Natural killer cell (primary cell): ENCODE results near the gene CSNK1D. TPM values are rescaled to one million over a fixed set of nuclear protein-coding genes. Genes with fewer than 3 reads are reported as not detected.

Source experiments
- ATAC-seq, 3 donors: fragments of 150-1000 bp in 2 of 3; fragments of 200-7000 bp in 1 of 3; cut with Tn5 transposase; 1 replicate in 1 of 3; 2 replicates in 2 of 3; pipeline ENCODE4 v1.10.0; 2021; ENCODE audit warnings: mild to moderate bottlenecking in 2 of 3, moderate library complexity in 2 of 3
- DNase-seq, 2 donors: peaks; one replicate each; pipeline versions ENCODE4 v3.0.0 to v3.0.0-alpha.2; 2013 to 2021; ENCODE audit warnings: mixed read lengths in 1 of 2
- H3K27ac ChIP-seq: one replicate; pipeline ENCODE4 v1.5.1; 2013; ENCODE audit warnings: mild to moderate bottlenecking, low read length
- H3K27me3 ChIP-seq: one replicate; pipeline ENCODE4 v1.6.1; 2013; ENCODE audit warnings: low read length; ENCODE audit not compliant: control insufficient read depth, insufficient read depth
- H3K36me3 ChIP-seq: one replicate; pipeline ENCODE4 v1.6.1; 2013; ENCODE audit warnings: low read length; ENCODE audit not compliant: control insufficient read depth, insufficient read depth
- H3K4me1 ChIP-seq: one replicate; pipeline ENCODE4 v1.6.1; 2013; ENCODE audit warnings: low read length; ENCODE audit not compliant: control insufficient read depth, insufficient read depth
- H3K4me3 ChIP-seq: one replicate; pipeline ENCODE4 v1.5.1; 2013; ENCODE audit warnings: low read length
- H3K9me3 ChIP-seq: one replicate; pipeline ENCODE4 v1.6.1; 2013; ENCODE audit warnings: low read length; ENCODE audit not compliant: control insufficient read depth, insufficient read depth
- H3K27ac Mint-ChIP-seq, 2 donors: one replicate each; pipeline ENCODE4 v1.8.0; 2022; ENCODE audit warnings: mild to moderate bottlenecking in 2 of 2, mixed read lengths in 2 of 2, moderate library complexity in 1 of 2
- H3K27me3 Mint-ChIP-seq, 2 donors: one replicate each; pipeline ENCODE4 v1.8.0; 2022; ENCODE audit warnings: low read depth in 2 of 2, mixed read lengths in 2 of 2
- H3K36me3 Mint-ChIP-seq: one replicate; pipeline ENCODE4 v1.8.0; 2022; ENCODE audit warnings: mixed read lengths
- H3K4me1 Mint-ChIP-seq, 2 donors: one replicate each; pipeline ENCODE4 v1.8.0; 2022; ENCODE audit warnings: mixed read lengths in 2 of 2
- H3K4me3 Mint-ChIP-seq: one replicate; pipeline ENCODE4 v1.8.0; 2022; ENCODE audit warnings: mild to moderate bottlenecking, moderate library complexity, mixed read lengths
- H3K9me3 Mint-ChIP-seq, 2 donors: one replicate each; pipeline ENCODE4 v1.8.0; 2022; ENCODE audit warnings: mixed read lengths in 2 of 2
- WGBS: methylation state at CpG from one replicate; pipeline ENCODE4 v1.1.7; 2013; ENCODE audit warnings: missing lambda C conversion rate; ENCODE audit not compliant: insufficient coverage; 5-methylcytosine and 5-hydroxymethylcytosine counted together
- intact Hi-C: fragments of 100-400 bp; cut with micrococcal nuclease; formaldehyde crosslinking; loops from one replicate; pipeline ENCODE4 v1.14.2; 2022
- total RNA-seq, 4 donors: library from RNA; stranded (reverse); fragments of 120-200 nt in 1 of 4; gene quantifications; one replicate each; pipeline versions ENCODE4 v1.2.3 to v1.2.4, GENCODE V29; 2013 to 2022
- TF ChIP-seq, protein P1 (sequence below): fragments of 200-600 bp; IDR thresholded peaks from one replicate; pipeline ENCODE4 v1.8.0; 2022; ENCODE audit warnings: antibody characterized with exemption

Gene CSNK1D
- total RNA-seq, 3 donors from 2014 or later (not counting 1 experiment from before 2014, with no cell fraction given), result 423 to 475 (median 468) TPM

GRCh38 chr17:82244413-82245133 is 28.9 kb downstream of the CSNK1D start:
- peak; percentile 30 to 55 for DNase-seq
- H3K4me1 ChIP-seq, result peaks cover 54% of the 10 kb centered on the region
- H3K36me3 ChIP-seq, result peaks cover 78% of the 10 kb centered on the region
- TF ChIP-seq, protein P1, sequence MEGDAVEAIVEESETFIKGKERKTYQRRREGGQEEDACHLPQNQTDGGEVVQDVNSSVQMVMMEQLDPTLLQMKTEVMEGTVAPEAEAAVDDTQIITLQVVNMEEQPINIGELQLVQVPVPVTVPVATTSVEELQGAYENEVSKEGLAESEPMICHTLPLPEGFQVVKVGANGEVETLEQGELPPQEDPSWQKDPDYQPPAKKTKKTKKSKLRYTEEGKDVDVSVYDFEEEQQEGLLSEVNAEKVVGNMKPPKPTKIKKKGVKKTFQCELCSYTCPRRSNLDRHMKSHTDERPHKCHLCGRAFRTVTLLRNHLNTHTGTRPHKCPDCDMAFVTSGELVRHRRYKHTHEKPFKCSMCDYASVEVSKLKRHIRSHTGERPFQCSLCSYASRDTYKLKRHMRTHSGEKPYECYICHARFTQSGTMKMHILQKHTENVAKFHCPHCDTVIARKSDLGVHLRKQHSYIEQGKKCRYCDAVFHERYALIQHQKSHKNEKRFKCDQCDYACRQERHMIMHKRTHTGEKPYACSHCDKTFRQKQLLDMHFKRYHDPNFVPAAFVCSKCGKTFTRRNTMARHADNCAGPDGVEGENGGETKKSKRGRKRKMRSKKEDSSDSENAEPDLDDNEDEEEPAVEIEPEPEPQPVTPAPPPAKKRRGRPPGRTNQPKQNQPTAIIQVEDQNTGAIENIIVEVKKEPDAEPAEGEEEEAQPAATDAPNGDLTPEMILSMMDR, result no peak
- H3K27me3 ChIP-seq, result no peaks in the 10 kb centered on the region
- no peaks in the 10 kb centered on the region for H3K9me3 ChIP-seq
- H3K4me3 Mint-ChIP-seq, result peak overlapping the region; percentile 30
- H3K9me3 Mint-ChIP-seq, result no peaks in the 10 kb centered on the region
- no peaks in the 10 kb centered on the region for H3K27me3 Mint-ChIP-seq
- H3K4me3 ChIP-seq, result no peak overlapping the region
- WGBS, result 93% methylated on average over 39 of the region's 39 CpGs
- intact Hi-C loops, result loop anchor here (10.0 kb wide), 1 partner anchor 170 kb away; the partner anchor contains the start of genes HEXD and OGFOD3
- H3K27ac ChIP-seq, result no peak overlapping the region
- peak in 1 of 3 donors; percentile 18 for ATAC-seq
- H3K4me1 Mint-ChIP-seq, result peaks cover 60 to 83% of the 10 kb centered on the region in 2 donors
- peaks cover 25% of the 10 kb centered on the region for H3K36me3 Mint-ChIP-seq
- H3K27ac Mint-ChIP-seq, result peak overlapping the region; percentile 87 to 88

GRCh38 chr17:82243648-82244412 is 29.7 kb downstream of the CSNK1D start:
- Mint-ChIP-seq H3K27me3 (no peaks in the 10 kb centered on the region), H3K36me3 (peaks cover 25% of the 10 kb centered on the region), H3K27ac (peak overlapping the region; percentile 87 to 88), H3K4me3 (peak overlapping the region; percentile 30), H3K9me3 (no peaks in the 10 kb centered on the region), H3K4me1 (peaks cover 62 to 87% of the 10 kb centered on the region in 2 donors)
- intact Hi-C loops, result loop anchor here (10.0 kb wide), 1 partner anchor 171 kb away; the partner anchor contains the start of genes HEXD and OGFOD3
- Histone ChIP-seq H3K9me3 (no peaks in the 10 kb centered on the region), H3K36me3 (peaks cover 74% of the 10 kb centered on the region), H3K4me3 (no peak overlapping the region), H3K4me1 (peaks cover 62% of the 10 kb centered on the region), H3K27me3 (no peaks in the 10 kb centered on the region), H3K27ac (no peak overlapping the region)
- no peak for ATAC-seq
- TF ChIP-seq, protein P1, result no peak
- no peak for DNase-seq
- WGBS, result 92% methylated on average over 19 of the region's 19 CpGs

DNA sequence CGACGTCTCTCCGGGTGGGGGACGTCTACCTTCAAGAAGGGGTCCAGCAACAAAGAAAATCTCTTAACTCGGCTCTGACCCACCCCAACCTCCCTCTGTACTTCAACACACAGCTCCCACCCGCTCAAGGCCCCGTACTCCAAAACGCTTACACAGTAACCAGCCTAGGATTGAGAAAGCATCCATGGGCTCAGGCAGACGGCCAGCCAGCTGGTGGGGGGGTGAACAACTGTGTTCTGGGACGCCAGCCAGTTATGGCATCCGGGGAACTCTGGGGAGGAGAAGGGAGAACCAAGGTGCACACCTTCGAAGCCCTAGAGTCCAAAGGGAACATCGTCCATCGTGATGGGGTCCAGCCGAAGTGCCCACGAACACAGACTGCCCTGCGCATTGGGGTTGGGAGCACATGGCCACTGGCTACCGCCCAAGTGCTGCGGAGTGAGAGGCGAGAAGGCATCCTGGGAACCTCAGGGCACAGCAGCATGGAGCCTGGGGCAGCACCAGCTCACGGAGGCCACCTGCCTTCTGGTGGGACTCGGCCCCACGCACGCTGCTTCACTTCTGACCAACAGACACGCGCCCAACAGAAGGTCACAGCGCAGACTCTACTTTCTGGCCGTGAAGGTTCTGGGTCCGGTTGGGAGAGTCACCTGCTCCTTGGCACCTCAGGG is 30.4 kb downstream of the CSNK1D start:
- Mint-ChIP-seq H3K4me3 (no peak overlapping the region), H3K9me3 (no peaks in the 10 kb centered on the region), H3K27me3 (no peaks in the 10 kb centered on the region), H3K27ac (peak overlapping the region; percentile 87 to 88), H3K36me3 (peaks cover 18% of the 10 kb centered on the region), H3K4me1 (peaks cover 60 to 84% of the 10 kb centered on the region in 2 donors)
- no peaks in the 10 kb centered on the region for H3K9me3 ChIP-seq
- no peaks in the 10 kb centered on the region for H3K27me3 ChIP-seq
- H3K27ac ChIP-seq, result no peak overlapping the region
- H3K4me3 ChIP-seq, result no peak overlapping the region
- peaks cover 69% of the 10 kb centered on the region for H3K36me3 ChIP-seq
- DNase-seq (no peak), ATAC-seq (no peak)
- intact Hi-C loops, result loop anchor here (10.0 kb wide), 1 partner anchor 172 kb away; the partner anchor contains the start of genes HEXD and OGFOD3
- peaks cover 69% of the 10 kb centered on the region for H3K4me1 ChIP-seq
- TF ChIP-seq, protein P1, result no peak
- WGBS, result 95% methylated on average over 29 of the region's 29 CpGs
